ENCODE measurements around the gene DAAM1.
A peak's percentile ranks its signal among the peaks of the same experiment; 100 is the strongest.

The DAAM1 gene

DNA sequence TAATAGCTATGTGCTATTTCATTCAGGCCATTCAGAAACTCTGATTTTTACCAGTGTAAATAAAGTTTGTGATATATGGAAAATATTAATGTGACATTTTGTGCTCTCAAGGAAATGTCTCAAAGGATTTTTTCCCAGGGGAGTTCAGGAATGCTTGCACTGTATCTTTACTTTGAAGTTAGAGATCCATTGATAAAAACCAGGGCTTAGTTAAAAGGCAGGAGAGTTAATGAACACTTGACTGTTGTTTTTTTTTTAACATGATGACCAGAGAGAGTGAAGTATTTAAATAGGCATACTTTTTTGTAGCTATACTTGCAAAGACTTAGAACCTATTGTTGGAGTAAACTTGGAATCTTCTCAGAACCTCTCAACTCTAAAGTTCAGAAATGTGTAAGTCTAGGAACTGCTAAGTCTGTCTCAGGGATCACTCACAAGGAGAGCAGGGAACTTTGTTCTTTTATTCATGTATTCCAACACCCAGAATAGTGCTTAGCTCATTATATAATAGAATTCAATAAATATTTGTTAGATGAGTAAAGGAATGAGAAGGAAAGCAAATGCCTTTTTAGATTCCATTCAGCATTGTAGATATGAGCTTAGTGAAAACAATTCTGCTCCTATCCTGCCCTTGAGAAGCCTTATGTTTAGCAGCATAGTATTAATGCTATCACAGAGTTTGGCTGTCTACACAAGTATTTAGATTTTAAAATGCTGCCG is 117.5 kb downstream of the DAAM1 start:
- peak; percentile 26 for FAIRE-seq

DNA sequence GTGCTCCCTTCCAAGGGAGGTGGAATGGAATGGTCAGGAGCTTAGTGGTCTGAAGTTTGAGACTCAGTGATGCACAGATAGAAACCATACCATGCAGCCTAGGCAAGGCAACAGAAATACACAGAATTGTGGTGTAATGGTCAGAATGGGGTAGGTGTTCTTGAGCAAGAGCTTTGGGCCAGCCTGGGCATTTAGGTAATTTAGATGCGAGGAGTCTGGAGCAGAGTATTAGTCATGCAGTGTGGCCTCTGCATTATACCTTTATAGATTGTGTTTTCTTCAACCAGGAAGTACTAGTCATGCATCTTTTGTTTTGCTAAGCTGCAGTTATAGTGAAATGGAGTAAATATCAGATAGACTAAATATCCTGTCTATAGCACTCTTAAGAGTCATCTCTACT is 118.3 kb downstream of the DAAM1 start:
- FAIRE-seq (no peak), DNase-seq (ENCODE audit: extremely low spot score, insufficient read length, low read depth) (no peak)

More for the DNA sequence above, 117.5 kb downstream of the DAAM1 start:
- DNase-seq (ENCODE audit: extremely low spot score, insufficient read length, low read depth) = no peak

GRCh38 chr14:59308086-59308485 is 119.6 kb downstream of the DAAM1 start:
- FAIRE-seq = no peak
- DNase-seq (ENCODE audit: extremely low spot score, insufficient read length, low read depth) = no peak

GRCh38 chr14:59308673-59309072 is 120.2 kb downstream of the DAAM1 start:
- DNase-seq (ENCODE audit: extremely low spot score, insufficient read length, low read depth) (no peak), FAIRE-seq (no peak)

- no peak for FAIRE-seq
- no peak for DNase-seq (ENCODE audit: extremely low spot score, insufficient read length, low read depth)
Observed at GRCh38 chr14:59309291-59309900, 120.9 kb downstream of the DAAM1 start.

DNA sequence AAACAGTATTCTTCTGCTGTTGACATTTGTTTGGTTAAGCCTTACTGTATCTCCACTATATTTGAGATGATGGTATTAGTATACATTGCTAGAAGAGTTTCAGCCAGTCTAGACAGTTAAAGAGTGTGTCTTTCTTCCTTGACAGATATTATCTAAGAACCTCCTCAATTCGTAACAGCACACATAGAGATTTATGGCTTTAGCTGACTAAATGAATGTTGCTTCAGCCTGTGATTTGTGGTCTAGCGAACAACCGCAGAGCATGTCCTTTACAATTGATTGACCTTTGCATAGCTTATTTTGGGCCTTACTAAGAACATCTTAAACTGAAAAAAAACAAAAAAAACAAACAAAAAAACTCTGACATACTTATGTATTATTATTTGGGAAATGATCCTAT is 122.2 kb downstream of the DAAM1 start:
- FAIRE-seq (peak; percentile 18), DNase-seq (ENCODE audit: extremely low spot score, insufficient read length, low read depth) (no peak)

GRCh38 chr14:59311723-59312122 is 123.3 kb downstream of the DAAM1 start:
- DNase-seq (ENCODE audit: extremely low spot score, insufficient read length, low read depth) (no peak), FAIRE-seq (no peak)

DNA sequence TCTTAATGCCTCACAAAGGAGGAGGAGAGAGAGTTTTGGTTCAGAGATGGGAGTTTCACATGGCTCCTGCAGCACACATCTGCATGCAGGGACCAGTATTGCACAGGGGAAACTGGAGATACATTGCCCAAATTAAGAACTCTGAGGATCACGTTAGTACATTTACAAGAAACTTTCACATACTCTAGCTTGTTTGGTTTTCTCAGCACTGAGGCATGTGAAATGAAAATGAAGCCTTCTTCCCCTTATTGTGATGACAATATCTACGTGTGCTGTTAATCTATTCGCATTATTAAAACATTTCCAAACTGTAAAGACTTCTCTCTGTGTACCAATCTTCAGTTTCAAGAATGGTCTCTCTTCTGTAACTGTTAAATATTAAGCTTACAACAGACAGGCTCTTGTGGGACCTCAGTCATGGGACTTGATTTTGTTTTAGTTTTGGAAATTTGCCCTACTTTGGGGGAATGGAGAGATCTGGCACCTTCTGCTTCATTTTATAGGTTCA is 124.7 kb downstream of the DAAM1 start:
- FAIRE-seq = peak; percentile 75
- no peak for DNase-seq (ENCODE audit: extremely low spot score, insufficient read length, low read depth)

GRCh38 chr14:59313658-59314608 is 125.5 kb downstream of the DAAM1 start:
- FAIRE-seq (no peak), DNase-seq (ENCODE audit: extremely low spot score, insufficient read length, low read depth) (no peak)

- no peak for DNase-seq (ENCODE audit: extremely low spot score, insufficient read length, low read depth)
- FAIRE-seq = no peak
Observed at GRCh38 chr14:59314953-59315599, 126.6 kb downstream of the DAAM1 start.

GRCh38 chr14:59316151-59316830 is 127.8 kb downstream of the DAAM1 start:
- DNase-seq (ENCODE audit: extremely low spot score, insufficient read length, low read depth) (no peak), FAIRE-seq (no peak)

- DNase-seq (ENCODE audit: extremely low spot score, insufficient read length, low read depth) = no peak
- FAIRE-seq = no peak
Observed at GRCh38 chr14:59317346-59317745, 128.9 kb downstream of the DAAM1 start.

GRCh38 chr14:59317798-59318505 is 129.5 kb downstream of the DAAM1 start:
- DNase-seq (ENCODE audit: extremely low spot score, insufficient read length, low read depth) = no peak
- FAIRE-seq = no peak

- no peak for FAIRE-seq
Observed at GRCh38 chr14:59318908-59319307, 130.4 kb downstream of the DAAM1 start.

DNA sequence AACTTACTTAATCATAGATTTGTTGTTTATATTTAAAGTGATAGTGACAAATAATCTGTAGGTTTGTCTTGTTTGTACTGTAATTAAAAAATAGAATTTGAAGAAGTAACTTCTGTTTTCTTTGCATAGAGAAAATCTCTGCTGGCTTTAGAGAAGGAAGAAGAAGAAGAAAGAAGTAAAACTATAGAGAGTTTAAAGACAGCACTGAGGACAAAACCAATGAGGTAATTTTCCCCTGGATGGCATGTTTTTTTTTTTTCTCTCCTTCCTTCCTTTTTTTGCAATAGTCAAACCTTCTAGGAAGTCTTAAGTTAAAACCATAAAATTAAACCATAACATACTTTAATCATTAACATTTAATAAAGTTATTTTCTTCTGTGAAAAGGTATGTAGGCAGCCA is 131.9 kb downstream of the DAAM1 start:
- FAIRE-seq (no peak), DNase-seq (ENCODE audit: extremely low spot score, insufficient read length, low read depth) (no peak)

More at GRCh38 chr14:59318908-59319307, 130.4 kb downstream of the DAAM1 start:
- DNase-seq (ENCODE audit: extremely low spot score, insufficient read length, low read depth) = no peak

DNA sequence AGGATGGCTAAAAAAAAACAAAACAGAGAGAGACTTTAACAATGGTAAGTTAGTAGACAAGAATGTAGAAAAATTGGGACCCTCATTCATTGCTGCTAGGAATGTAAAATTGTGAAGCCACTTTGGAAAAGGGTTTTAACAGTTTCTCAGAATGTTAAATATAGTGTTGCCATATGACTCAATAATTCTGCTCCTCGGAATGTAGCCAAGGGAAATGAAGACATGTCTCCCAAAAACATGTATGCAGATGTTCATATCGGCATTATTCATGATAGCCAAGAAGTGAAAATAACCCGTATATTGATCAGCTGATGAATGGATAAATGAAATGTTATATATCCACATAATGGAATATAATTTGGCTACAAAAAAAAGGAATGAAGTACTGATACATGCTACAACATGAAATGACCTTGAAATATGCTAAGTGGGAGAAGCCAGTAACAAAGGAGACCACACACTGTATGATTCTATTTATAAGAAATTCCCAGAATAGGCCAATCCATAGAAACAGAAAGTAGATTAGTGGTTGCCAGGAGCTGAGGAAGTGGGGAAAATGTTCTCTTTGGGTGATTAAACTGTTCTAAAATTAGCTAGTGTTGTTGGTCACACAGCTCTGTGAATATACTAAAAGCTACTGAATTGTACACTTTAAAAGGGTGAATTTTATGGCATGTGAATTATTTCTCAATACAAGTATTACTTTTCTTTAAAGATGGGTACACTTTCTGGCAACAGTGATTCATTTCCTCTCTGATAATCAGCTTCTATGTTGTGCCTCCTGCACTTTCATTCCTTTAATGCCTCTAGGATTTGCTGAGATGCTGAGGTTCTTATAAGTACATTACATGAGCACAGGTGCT is 132.5 kb downstream of the DAAM1 start:
- no peak for FAIRE-seq
- DNase-seq (ENCODE audit: extremely low spot score, insufficient read length, low read depth) = no peak

- no peak for DNase-seq (ENCODE audit: extremely low spot score, insufficient read length, low read depth)
- no peak for FAIRE-seq
Observed at GRCh38 chr14:59321626-59321949, 133.1 kb downstream of the DAAM1 start.

- DNase-seq (ENCODE audit: extremely low spot score, insufficient read length, low read depth) (no peak), FAIRE-seq (no peak)
Observed at GRCh38 chr14:59325906-59326305, 137.4 kb downstream of the DAAM1 start.
